Dedifferentiated amniotic fluid mesenchymal stem cell (primary cell): ENCODE data around the gene COX19.
"Not testable (repeated sequence)": the region's sequence is repeated elsewhere in the genome, so short reads cannot be mapped to it uniquely, and the experiment has no call there.

ENCODE experiments used
- DNase-seq: peaks from one replicate; pipeline ENCODE4 v3.0.0-alpha.2; 2016; ENCODE audit errors: extremely low spot score

The COX19 gene

DNA sequence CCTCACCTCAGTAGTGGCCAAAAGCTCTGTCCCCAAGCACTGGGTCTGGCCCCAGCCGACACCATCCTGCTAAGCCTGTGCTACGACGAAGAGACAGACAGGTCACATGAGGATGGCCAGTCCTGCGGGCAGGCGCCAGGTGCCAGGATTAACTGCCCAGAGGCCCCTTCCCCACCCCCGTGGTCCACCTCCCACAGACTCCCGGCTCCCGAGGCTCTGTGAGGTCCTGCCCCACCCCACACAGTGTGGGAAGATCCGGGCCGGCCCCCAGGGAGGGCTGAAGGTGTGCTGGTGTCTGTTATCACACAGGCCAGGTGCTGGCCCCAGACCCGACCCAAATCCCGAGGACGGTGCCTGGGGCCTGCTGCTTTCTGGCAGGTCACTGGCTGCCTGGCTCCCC, 34.9 kb upstream of the COX19 start:
- no peak for DNase-seq

DNA sequence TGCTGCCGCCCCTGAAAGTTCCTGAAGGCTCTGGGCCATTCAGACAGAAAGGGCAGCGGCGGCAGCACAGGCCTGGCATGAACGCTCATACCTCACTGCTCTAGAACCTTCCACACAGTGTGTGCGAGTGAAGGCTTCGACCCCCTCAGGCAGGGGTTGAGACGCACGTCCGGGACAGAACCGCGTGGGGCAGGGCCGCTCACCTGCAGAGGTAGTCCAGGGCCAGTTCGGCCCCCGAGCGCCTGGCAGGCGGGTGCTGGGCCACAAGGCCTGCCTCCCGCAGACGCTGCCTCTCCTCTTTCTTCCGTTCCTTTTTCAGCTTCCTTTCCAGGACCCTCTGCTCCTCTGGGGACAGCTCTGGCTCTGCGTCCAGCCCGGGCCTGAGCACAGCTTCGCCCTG, 34.4 kb upstream of the COX19 start:
- DNase-seq, result no peak

DNA sequence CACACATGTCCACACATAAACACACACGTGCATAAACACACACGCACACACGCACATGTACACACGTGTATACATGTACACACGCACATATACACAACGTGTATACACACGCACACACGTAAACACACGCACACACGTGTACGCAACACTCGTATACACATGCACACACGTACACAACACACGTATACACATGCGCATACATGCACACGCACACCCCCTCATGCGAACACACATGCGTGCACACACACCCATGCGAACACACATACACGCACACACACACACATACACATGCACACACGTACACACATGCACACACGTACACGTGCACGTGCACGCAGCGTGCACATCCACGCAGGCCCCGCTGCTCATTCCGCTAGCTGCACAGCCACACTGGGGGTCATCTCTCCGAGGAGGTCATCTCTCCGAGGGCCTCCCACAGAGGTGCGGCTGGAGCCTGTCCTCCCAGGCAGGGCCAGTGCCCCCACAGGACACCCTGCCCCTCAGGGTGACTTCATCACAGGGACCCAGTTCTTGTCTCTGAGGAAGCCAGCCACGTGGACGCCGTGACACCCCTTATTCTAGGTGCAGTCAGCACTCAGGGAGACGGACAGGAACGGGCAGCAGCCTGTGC, 33.5 kb upstream of the COX19 start:
- DNase-seq, result no peak

DNA sequence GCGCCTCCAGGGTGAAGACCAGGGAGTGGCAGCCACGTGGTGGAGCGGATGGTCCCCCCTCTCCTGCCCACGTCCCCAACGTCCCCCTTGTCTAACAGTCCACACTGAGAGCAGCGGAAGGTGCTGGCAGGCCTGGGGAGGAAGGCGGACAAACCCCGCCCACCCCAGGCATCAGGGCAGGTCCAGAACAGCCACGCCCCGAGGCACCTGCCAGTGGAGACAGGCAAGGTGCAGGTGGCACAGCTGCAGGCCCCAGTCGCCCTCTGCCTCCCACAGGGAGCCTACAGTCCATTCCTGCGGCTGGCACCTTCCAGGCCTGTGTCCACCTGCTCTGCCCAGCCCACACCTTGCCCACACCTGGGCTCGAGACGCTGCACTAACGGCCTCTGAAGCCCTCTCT, 32.6 kb upstream of the COX19 start:
- DNase-seq, result no peak

DNA sequence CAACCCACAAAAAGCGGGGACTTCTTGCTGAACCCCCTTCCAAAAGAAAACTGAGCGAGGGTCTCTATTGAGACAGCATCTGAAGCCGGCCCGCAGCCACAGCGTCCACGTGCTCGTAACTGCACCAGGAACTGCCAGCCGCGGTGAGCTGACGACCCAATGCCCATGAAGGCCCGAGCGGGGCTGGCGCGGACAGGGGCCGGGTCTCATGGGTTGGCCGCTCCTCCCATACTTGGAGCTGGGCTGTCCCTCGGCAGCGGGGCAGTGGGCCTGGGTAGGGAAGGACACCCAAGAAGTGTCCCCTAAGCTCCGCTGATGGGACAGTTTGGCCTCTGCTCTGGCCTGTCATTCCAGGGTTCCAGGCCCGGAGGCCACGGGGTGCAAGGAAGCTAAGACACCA, 30.0 kb upstream of the COX19 start:
- DNase-seq, result no peak

DNA sequence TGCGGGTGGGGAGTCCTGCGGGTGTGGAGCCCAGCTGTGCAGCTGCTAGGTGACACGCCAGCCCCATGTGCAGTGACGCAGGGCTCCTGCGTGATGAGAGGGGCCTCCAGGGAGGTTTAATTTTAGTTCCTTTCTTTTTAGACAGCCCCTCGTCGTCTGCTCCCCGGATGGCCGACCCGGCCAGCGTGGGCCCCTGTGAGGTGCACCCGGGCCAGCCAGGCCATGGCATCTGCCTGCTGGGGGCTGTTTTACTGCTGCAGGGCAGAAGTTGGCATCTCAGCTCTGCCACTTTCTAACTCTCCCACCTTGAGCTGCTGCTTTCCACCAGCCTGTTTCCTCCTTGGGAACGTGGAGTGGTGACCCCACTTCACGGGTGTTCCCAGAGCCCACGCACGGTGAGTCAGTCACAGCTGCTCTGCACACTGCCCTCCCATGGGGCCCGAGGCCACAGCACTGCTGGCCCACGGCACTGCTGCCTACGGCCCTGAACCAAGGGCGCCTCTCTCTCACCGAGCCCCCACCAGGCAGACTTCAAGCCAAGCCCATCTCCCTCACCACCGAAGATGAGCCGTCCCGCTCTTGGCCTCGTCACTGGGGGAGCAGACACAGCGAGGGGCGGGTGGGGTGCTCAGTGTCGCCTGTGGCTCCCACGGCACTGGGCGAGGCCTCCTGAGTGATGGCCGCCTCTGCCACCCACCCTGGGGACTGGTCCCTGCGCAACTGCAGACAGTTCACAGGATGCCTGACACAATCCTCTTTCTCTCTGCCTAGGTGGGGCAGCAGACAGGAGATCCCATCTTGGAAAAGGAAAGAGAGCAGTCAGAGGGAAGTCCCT, 28.9 kb upstream of the COX19 start:
- no peak for DNase-seq

DNA sequence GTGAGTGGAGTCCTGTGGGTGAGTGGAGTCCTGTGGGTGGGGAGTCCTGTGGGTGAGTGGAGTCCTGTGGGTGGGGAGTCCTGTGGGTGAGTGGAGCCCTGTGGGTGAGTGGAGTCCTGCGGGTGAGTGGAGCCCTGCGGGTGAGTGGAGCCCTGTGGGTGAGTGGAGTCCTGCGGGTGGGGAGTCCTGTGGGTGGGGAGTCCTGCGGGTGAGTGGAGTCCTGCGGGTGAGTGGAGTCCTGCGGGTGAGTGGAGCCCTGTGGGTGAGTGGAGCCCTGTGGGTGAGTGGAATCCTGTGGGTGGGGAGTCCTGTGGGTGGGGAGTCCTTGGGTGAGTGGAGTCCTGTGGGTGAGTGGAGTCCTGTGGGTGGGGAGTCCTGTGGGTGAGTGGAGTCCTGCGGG, 27.1 kb upstream of the COX19 start:
- not testable (repeated sequence) for DNase-seq

DNA sequence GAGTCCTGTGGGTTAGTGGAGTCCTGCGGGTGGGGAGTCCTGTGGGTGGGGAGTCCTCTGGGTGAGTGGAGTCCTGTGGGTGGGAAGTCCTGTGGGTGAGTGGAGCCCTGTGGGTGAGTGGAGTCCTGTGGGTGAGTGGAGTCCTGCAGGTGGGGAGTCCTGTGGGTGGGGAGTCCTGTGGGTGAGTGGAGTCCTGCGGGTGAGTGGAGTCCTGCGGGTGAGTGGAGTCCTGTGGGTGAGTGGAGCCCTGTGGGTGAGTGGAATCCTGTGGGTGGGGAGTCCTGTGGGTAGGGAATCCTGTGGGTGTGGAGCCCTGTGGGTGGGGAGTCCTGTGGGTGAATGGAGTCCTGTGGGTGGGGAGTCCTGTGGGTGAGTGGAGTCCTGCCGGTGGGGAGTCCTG, 26.7 kb upstream of the COX19 start:
- not testable (repeated sequence) for DNase-seq

DNA sequence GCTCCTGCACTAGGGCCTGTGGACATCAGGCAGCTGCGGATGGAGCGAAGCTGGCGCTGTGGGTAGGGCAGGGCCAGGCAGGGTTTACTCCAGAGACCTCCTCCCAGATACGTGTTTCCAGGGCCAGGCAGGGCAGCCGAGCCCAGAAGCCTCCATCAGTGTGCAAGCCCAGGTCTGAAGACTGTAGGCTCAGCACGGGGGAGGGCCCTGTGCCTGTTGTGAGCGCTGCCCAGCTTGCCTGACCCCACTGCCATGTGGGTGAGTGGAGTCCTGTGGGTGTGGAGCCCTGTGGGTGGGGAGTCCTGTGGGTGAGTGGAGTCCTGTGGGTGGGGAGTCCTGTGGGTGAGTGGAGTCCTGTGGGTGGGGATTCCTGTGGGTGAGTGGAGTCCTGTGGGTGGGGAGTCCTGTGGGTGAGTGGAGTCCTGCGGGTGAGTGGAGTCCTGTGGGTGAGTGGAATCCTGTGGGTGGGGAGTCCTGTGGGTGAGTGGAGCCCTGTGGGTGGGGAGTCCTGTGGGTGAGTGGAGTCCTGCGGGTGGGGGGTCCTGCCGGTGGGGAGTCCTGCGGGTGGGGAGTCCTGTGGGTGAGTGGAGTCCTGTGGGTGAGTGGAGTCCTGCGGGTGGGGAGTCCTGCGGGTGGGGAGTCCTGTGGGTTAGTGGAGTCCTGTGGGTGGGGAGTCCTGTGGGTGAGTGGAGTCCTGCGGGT, 25.9 kb upstream of the COX19 start:
- not testable (repeated sequence) for DNase-seq

DNA sequence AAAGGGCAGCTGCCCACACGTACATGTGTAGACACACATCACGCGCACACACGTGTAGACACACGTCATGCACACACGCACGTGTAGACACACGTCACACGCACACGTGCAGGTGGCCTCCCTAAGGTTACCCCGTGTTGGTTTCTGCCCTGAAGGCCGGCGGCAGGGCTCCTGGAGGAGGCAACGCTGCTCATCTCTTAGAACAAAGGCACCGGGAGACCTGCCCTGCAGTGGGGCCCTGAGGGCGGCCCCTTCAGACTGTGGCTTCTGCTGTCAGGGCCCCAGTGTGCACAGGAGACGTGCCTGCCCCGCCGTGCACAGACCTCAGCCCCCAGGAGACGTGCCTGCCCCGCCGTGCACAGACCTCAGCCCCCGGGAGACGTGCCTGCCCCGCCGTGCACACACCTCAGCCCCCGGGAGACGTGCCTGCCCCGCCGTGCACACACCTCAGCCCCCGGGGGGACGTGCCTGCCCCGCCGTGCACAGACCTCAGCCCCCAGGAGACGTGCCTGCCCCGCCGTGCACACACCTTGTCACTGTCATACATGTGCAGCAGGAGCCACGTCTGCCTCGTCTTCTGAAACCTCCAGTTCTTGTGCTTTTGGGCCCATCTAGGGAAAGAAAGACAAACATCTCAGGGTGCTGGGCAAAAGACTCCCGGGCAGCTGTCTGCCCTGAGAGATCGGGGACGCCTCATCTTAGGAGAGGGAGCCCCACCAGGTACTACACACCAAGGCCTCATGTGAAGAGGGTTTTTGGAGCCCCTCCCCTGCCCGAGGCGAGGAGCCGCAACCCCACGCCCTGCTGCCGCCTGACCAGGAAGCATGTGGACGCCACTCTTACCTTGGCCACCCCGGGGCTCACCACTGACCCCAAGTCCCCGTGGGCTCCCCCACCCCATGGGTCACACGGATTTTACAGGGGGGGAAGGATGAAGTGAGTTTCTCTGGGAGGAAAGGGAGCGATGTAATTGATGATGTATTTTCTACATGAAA, 24.9 kb upstream of the COX19 start:
- no peak for DNase-seq

DNA sequence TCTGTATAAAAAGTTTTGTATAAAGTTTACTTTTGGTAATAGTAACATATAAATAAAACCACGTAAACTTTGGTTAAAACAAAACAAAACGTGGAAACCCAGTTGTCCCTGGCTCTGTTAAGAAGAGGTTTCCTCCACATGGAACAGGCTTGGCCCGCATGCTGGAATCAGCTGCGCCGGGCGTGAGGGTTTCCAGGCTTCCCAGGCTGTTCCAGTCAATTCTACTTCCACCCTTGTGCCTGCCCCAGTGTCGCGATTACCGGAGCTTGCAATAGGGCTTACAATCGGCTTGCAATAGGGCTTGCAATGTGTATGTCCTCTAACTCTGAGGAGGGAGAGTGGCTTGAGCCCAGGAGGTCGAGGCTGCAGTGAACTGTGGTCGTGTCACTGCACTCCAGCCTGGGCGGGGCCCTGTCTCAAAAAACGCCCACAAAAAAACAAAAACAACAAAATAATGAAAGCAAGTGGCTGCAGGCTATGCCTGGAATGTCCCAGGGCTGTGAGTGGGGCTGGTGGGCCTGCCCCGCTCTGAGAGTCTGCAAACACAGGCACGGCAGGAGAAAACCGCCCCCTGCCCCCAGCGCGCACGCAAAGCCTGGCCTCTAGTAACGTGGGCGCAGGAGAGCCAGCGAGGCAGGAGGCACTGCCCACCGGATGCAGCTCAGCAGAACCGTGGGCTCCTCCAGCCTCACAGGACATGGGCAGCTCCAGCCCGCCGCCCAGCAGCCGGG, 24.0 kb upstream of the COX19 start:
- no peak for DNase-seq

DNA sequence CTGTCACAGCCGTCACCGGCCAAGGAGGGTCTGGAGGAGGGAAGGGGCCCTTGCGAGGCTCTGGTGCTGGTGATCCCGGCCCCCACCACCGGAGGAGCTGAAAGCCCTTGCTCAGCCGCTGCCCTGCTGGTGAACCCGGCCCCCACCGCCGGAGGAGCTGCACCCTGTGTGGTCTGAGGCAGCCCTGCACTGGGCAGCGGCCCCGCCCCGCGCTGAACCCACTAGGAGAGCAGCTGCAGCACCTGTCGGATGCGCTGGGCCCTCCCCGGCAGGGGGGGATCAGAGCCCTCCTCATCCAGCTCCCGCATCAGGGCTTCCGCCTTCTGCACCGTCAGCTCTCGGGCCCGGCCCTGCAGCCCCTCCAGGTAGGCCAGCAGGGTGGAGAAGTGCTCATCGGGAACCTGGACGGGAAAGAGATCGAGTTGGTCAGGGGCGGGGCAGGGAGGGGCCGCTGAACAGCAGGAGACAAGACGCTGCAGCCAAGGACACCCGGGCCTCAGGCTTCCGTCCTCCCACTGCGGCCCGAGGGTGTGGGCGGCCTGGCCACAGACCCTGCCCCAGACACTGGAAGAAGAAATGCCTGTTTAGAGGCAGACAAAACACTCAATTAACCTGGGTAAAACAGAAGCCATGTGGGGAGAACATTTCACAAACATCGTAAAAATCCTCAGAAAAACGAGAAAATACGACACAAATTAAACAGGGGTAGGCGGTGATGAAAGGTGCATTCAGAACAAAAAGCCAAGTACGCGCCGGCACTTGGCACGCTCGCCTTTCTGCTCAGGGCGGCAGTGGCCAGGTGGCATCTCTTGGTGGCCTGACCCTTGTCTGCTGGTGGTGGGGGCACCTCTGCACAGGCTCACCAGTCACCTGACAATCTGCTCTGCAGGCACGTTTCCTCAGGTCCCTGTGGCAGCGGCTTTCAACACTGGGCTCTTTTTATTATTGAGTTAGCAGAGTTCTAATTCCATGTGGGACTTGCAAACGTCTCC, 22.4 kb upstream of the COX19 start:
- no peak for DNase-seq

DNA sequence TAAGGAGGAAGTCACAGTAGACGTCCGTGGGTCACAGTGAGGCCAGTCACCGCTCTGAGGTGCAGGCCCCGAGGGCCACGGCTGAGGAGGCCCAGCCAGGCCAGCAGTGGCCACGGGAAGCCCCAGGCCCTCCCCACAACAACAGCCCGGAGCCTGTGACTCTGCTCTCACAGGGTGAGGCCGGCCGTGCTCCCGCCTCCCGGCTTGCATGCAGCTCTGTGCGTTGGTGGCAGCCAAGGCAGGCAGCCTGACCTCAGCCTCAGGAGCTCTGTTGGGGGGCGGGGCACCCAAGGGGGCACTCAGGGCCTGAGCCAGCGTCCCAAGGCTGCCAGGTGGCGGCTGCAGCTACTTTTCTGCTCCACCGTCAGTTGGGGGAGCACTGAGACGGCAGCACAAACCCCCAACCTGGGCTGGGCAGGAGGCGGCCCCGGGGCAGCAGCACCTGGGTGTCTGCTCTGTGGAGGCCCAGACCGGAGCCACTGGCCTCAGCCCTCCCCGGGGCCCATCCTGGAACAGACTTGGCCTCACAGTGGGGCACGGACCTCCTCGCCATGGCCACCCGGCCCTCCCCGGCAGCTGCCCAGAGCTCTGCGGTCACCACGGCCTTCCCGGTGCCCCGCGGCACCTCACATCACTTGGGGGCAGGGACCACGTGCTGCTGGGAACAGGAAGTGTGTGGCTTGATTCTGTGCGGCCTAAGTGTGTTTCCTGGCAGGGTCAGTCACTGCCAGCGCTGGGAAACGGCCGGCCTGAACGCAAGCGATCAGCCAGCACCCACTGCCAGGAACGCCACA, 20.9 kb upstream of the COX19 start:
- no peak for DNase-seq

DNA sequence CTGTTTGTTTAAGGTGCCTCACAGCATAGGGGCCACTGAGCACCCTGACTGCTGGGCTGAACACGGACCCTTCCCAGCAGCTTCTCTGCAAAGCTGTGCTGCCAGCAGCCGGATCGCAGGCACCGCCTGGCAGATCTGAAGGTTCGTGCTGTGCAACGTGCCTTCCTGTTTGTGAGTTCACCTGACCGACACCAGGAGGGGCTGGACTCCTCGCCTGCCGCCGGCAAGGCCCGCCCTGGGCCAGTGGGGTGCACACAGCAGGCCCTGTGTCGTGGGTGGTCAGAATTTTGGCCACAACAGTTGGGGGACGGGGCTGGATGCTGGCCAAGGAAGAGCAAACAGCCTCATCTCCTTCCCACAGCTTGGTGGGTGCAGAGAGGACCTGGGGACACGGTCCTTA, 20.2 kb upstream of the COX19 start:
- no peak for DNase-seq

DNA sequence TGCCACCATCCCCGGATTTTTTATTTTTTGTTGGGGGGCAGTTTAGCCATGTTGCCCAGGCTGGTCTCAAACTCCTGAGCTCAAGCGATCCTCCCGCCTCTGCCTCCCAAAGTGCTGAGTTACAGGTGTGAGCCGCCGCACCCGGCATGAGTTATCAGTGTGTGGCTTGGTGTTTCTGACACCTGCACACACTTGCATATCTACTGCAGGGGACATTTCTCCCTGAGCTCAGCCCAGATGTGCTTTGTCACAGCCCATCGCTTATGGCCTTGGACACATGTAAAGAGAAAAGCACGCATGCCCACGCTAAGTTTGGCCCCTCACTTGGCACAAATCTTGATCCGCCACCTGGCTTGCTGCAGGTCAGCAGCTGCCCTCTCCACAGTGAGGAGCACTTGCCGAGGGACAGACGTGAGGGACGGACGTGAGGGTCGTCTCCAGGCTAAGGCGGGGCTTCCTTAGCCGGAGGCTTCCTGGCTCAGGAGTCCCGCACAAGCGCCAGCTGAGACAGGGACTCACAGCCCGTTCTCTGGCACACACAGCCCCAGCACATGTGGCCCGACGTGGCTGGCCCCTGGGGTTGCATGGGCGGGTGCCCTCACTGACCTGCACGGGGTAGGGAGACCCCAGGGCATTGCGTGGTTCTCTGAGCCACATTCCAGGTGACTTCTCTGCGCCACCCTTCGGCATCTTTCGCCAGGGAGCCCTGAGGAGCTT, 19.4 kb upstream of the COX19 start:
- DNase-seq, result no peak

DNA sequence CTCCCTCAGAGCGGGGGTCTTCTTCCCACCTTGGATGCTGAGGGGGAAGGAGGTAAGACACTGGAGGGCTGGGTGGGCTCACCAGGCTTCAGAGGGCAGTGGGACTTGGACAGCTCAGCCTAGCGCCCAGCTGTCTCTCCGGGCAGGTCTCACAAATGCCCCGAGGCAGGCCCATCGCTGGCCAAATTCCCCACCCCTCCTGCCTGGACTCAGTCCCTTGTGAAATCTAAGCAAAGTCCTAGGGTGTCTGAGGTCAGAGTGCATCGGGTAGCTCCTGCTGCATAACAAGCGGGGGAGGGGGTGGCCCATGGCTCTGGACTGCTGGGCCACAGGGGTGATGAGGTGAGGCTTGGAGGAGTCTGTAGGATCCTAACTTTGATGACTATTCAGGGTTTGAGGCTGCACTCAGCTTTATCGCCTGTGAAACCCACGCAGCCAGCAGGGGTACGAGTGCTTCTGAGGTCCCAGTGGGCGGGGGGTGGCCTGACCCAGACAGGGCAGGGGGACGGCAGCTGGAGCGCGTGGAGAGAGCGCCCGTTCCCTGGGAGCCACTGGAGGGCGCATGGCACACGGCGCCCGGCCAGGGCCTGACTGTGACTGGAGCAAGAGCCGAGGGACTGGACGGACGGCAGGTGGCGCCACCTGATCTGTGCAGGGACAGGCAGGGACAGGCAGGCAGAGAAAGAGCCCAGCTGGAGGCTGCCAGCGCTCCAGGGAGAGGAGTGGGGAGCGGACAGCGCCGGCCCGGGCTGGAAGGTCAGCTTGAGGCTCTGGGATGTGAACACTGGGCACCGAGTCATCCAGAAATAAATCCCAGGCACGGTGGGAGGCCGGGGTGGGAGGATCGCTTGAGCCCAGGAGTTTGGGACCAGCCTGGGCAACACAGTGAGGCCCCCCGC, 17.6 kb upstream of the COX19 start:
- peak; percentile 95 for DNase-seq
